Measurements from ENCODE around the gene FAM171A1.
"Not testable (repeated sequence)": the region's sequence is repeated elsewhere in the genome, so short reads cannot be mapped to it uniquely, and the experiment has no call there.

DNA sequence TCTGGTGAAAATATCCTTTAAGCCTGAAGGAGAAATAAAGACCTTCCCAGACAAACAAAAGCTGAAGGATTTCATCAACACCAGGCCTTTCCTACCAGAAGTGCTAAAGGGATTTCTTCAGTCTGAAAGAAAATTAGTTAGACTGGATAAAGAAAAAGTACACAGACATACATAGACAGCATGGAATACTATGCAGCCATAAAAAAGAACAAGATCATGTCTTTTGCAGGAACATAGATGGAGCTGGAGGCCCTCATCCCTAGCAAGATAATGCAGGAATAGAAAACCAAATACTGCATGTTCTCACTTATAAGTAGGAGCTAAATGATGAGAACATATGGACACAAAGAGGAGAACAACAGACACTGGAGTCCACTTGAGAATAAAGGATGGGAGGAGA is 29.4 kb upstream of the FAM171A1 start:
- TF ChIP-seq, protein P1, sequence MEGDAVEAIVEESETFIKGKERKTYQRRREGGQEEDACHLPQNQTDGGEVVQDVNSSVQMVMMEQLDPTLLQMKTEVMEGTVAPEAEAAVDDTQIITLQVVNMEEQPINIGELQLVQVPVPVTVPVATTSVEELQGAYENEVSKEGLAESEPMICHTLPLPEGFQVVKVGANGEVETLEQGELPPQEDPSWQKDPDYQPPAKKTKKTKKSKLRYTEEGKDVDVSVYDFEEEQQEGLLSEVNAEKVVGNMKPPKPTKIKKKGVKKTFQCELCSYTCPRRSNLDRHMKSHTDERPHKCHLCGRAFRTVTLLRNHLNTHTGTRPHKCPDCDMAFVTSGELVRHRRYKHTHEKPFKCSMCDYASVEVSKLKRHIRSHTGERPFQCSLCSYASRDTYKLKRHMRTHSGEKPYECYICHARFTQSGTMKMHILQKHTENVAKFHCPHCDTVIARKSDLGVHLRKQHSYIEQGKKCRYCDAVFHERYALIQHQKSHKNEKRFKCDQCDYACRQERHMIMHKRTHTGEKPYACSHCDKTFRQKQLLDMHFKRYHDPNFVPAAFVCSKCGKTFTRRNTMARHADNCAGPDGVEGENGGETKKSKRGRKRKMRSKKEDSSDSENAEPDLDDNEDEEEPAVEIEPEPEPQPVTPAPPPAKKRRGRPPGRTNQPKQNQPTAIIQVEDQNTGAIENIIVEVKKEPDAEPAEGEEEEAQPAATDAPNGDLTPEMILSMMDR (IDR thresholded peaks at IDR 0.05) = not testable (repeated sequence)
- not testable (repeated sequence) for TF ChIP-seq POLR2A (IDR thresholded peaks at IDR 0.05)

Measured in uterus (tissue), 2 donors.